ENCODE measurements around the gene PROM2. TPM values are rescaled to one million over a fixed set of nuclear protein-coding genes. Genes with fewer than 3 reads are reported as not detected.

PROM2 gene
- polyA plus RNA-seq, 1 donor: 39.1 TPM

DNA sequence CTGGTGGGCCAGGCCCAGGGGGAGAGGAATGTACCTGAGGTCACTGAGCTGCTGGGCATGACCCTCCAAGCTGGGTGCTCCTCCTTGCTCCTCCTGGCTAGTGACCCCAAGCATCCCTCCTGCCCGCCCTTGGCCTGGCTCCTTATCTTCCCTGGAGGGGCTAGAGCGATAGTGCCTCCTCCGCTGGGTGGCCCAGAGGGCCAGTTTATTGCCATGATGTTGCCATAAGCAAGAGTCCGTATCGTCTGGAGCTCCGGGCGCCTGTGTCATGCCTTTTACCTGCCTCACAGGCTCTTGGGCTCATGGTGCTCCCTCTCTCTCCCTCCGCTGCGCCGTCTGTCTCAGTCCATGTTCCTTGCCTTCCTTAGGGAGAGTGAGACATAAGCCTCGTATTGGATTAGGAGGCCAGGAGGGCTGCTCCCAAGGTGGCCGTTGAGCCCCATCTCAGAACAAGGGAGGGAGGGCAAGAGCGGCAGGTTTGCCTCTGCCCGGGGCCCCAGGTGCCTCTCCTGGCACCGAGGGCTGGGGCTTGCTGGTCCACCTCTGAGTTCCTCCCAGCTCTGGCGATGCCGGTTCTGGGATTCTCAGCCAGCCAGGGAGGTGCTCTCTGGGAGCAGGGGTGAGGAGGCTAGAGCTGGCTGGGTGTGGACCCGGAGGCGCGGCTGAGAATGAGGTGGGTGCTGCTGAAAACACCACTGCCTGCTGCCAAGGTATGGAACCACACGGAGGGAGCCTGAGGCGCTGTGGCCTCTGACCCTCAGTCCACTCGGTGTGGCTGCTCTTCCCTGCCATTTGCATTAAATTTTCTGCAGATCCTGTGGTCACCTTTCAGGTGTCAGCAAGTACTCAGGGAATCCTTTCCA, 45.5 kb downstream of the PROM2 start:
- DNase-seq: no peak

DNA sequence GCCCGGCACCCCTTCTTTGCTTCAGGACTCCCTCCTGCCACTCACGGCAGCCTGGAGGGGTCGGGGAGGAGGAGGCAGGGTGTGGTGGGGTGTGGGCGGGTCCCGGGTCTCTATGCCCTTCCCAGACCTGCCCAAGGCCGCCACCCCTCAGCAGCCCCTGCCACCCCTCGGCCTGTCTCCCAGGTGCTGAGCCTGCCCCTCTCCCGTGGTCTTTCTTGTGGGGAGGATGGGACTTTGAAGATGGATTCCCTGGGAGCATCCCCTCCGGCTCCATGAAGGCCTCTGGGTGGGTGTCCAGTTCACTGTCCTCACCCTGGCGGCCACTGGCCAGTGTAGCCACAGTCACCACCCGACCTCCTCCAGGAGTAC, 46.1 kb downstream of the PROM2 start:
- DNase-seq: no peak

GRCh38 chr2:95320986-95321767, 46.9 kb downstream of the PROM2 start:
- DNase-seq: no peak

DNA sequence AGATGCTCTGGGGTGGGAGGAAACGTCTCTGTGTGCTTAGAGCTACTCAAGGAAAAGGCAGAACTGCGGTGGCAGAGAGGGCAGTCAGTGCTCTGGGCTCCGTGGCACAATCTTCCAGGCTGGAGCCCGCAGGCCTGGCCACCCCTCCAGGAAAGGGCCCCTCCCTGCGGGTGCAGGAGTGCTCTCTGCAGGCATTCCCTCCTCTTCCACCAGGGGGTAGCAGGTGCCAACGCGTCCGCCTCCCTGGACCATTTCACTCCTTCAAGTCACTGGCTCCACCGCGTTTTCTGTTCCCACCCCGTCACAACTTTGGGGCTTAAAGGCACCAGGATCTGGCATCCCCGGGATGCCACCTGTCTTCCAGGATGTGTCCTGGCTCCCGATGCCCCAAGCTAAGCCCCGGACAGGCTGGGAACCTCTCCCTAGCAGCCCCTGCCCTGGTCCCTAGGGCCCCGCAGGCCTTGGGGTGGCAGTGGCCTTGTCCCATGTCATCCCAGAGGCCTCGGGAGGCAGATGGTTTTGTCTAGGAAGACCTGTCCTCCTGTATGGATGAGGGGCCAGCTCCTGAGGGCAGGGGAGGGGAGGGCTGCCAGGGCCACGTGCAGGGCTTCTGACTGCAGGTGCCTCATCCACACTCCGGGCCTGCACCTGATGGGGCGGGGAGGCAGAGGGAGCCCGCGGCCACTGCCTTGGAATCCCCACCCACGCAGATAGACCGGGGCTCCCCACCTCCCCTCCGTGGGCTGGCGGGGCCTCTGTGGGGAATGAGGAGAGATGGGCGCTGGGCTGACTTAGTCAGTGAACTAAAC, 49.3 kb downstream of the PROM2 start:
- DNase-seq: no peak

GRCh38 chr2:95325026-95325425, 50.8 kb downstream of the PROM2 start:
- DNase-seq: no peak

DNA sequence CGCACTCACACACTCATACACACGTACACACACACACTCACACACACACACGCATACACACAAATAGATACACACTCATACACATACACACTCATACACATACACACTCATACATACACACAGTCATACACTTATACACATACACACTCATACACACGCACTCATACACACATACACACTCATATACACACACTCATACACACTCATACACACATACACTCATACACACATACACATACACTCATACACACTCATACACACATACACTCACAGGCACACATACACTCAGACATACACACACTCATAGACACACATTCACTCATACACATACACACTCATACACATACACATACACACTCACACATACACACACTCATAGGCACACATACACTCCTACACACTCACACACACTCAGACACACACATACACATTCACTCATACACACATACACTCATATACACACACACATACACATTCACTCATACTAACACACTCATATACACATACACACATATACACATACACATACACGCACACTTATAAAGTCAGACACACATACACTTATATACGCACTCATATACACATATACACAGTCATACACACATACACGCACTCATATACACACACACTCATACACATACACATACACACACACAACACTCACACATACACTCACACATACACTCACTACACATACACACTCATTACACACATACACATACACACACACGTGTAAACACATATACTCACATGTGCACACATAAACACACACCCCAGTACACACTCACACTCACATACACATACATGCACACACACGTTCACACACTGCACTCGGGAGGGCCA, 51.6 kb downstream of the PROM2 start:
- no peak for DNase-seq

GRCh38 chr2:95326433-95327140, 52.3 kb downstream of the PROM2 start:
- no peak for DNase-seq

- no peak for DNase-seq
These were observed 53.6 kb downstream of the PROM2 start for GRCh38 chr2:95327861-95328260.

DNA sequence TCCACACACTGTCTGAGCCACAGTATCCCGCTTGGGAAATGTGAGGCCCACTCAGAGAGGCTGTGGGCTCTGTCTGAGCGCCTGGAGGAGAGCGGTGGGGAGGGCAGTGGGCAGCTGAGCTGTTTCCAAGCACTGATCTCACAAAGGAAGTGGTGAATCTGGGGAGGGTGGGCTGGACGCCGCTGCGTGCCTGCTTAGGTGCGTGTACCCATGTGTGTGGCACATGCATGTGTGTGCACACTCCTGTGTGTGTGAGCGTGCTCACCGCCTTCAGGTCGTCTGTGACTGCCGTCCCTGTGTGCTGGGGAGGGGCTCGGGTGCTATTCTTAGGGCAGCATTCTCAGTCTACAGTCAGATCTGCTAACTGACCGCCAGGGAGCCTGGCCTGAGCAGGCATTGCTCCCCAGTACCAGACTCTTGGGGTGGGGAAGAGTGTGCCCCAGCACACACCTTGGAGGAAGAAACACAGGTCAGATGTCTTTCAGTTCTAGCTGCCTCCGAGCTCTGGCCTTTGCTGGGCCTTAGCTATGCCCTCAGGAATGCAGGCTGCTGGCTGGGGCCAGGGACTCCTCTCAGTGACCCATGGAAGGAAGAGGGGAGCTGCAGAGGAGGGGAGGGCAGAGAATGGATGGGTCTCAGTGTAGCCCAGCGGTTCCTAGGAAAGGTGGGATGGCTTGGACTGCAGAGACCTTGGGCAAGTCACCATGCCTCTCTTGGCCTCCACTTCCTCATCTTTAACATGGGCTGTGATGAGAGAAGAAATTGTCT, 54.3 kb downstream of the PROM2 start:
- DNase-seq: no peak

- DNase-seq: no peak
These were observed 55.2 kb downstream of the PROM2 start for GRCh38 chr2:95329401-95329800.

DNA sequence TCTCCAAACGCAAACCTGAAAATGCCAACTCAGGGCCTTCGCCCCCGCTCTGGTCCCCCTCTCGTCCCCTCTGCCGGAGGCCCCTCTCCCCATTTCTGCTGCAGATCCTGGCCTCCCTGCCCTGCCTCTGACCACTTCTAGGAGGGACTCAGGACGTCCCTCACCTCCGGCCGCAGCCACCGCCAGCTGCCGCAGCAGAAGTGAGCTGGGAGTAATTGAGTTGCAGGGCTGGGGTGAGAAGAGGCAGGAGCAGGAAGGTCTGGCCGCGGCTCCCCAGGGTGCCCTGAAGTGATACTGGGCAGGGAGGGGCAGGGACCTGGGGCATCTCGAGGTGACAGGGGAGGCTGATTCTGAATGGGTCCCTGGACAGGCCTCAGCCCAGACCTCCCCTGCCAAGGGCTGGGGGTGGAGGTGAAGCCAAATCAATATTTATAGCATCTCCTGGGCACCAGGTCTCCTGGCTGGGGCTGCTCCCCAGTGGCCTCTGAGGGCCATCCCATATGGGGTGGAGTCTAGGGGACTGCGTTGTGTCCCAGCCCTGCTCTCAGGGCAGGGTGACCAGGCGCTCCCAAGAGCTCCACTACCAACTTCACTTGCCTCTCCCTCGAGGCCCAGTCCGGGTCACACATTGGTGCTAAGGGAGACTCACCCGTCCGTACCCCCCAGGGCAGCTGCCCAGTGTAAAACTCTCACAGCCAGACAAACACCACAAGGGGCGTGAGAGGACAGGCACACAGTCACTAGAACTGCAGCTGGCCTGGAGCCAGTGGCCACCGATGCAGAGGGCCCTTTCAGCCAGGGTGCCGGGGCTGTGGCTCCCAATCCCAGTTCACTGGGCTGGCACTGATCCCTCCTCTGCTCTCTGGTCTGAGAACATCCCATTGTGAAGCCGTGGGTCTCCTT, 55.9 kb downstream of the PROM2 start:
- DNase-seq: no peak

GRCh38 chr2:95330794-95331338, 56.6 kb downstream of the PROM2 start:
- DNase-seq: no peak

- DNase-seq: no peak
These were observed 57.4 kb downstream of the PROM2 start for GRCh38 chr2:95331606-95332005.

DNA sequence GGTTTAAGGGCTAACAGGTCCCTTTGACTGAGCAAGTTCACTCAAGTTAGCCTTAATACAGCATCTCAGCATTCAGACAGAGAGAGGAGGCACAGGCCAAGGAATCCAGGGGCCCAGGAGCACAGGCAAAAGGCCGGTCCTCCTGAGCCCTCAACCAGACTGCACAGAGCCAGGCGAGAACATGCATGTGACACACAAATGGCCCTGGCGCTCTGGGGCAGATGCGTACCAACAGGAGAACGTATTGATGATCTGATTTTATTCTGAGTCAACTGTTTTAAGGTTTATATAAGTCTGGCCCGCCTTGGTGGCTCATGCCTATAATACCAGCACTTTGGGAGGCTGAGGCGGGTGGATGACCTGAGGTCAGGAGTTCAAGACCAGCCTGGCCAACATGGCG, 57.8 kb downstream of the PROM2 start:
- no peak for DNase-seq

GRCh38 chr2:95333056-95333455, 58.8 kb downstream of the PROM2 start:
- DNase-seq: no peak

- DNase-seq: peak; percentile 91
These were observed 59.7 kb downstream of the PROM2 start for GRCh38 chr2:95333888-95334338.

GRCh38 chr2:95334916-95335641, 60.8 kb downstream of the PROM2 start:
- no peak for DNase-seq

DNA sequence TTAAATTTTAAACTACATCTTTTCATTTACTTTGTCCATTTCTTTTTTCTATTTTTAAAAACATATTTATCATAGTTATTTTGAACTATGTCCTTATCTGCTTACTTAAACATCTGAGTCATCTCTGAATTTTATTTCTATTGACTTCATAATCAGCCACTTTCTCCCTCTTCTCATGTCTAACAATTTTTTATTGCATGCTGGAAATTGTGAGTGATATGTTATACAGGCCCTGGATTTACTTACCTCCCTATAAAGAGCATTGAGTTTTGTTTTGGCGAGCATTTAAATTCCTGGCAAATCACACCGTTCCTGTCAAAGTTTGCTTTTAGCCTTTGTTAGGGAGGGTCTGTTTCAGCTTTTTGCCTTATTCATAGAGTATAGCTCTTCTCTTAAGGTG, 62.2 kb downstream of the PROM2 start:
- no peak for DNase-seq

All from left kidney (tissue), 2 donors.